ENCODE results near the gene DHFR. TPM values are rescaled to one million over a fixed set of nuclear protein-coding genes. Genes with fewer than 3 reads are reported as not detected.

DHFR gene
- total RNA-seq, 1 donor from 2014 or later: 128 TPM

DNA sequence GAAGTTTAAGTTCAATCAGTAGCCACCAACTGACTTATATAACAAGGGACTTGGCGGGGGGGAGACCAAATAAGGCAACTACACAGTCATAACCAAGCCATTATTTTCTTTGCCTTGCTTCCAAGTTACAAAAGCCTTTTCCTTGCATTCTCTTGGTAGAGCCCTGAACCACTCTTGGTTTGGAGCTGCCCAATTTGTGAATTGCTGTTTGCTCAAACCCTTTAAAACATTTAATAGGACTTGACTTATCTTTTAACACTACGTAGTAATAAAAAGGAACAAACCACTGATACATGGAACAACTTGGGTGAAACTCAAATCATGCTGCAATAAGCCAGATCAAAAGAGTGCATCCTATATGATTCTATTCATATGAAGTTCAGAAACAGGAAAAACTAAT is 32.0 kb downstream of the DHFR start:
- Mint-ChIP-seq H3K4me1 (peaks cover 6% of the 10 kb centered on the region), H3K4me3 (no peak overlapping the region), H3K27me3 (ENCODE audit: insufficient read depth, low read depth) (no peaks in the 10 kb centered on the region), H3K27ac (no peak overlapping the region), H3K9me3 (no peaks in the 10 kb centered on the region), H3K36me3 (peaks cover 30% of the 10 kb centered on the region)
- no peak overlapping the region for H2AFZ ChIP-seq (replicated peaks)
- H3K4me2 ChIP-seq: no peak overlapping the region
- no peaks in the 10 kb centered on the region for H3K79me2 ChIP-seq (ENCODE audit: low read depth)
- TF ChIP-seq EZH2 (IDR thresholded peaks at IDR 0.05) (no peak), EZH2phosphoT487 (IDR thresholded peaks at IDR 0.05) (no peak)
- TF ChIP-seq, protein P1, sequence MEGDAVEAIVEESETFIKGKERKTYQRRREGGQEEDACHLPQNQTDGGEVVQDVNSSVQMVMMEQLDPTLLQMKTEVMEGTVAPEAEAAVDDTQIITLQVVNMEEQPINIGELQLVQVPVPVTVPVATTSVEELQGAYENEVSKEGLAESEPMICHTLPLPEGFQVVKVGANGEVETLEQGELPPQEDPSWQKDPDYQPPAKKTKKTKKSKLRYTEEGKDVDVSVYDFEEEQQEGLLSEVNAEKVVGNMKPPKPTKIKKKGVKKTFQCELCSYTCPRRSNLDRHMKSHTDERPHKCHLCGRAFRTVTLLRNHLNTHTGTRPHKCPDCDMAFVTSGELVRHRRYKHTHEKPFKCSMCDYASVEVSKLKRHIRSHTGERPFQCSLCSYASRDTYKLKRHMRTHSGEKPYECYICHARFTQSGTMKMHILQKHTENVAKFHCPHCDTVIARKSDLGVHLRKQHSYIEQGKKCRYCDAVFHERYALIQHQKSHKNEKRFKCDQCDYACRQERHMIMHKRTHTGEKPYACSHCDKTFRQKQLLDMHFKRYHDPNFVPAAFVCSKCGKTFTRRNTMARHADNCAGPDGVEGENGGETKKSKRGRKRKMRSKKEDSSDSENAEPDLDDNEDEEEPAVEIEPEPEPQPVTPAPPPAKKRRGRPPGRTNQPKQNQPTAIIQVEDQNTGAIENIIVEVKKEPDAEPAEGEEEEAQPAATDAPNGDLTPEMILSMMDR (IDR thresholded peaks at IDR 0.05): no peak
- no peak overlapping the region for H3K4me3 ChIP-seq
- H3K27me3 ChIP-seq: no peaks in the 10 kb centered on the region
- peaks cover 13% of the 10 kb centered on the region for H3F3A ChIP-seq (ENCODE audit: low read depth)
- H3K27ac ChIP-seq: no peak overlapping the region
- peaks cover 4% of the 10 kb centered on the region for H3K36me3 ChIP-seq
- no peak overlapping the region for H3K9ac ChIP-seq
- no peaks in the 10 kb centered on the region for H3K9me3 ChIP-seq (ENCODE audit: low read depth)
- no peaks in the 10 kb centered on the region for H4K20me1 ChIP-seq (ENCODE audit: low read depth)
- no peak for DNase-seq (ENCODE audit: low spot score)
- peaks cover 3% of the 10 kb centered on the region for H3K4me1 ChIP-seq

GRCh38 chr5:80620211-80620610 is 34.6 kb downstream of the DHFR start:
- H3K36me3 Mint-ChIP-seq: peaks cover 25% of the 10 kb centered on the region
- no peak overlapping the region for H3K27ac Mint-ChIP-seq
- Histone ChIP-seq H4K20me1 (ENCODE audit: low read depth) (no peaks in the 10 kb centered on the region), H3F3A (ENCODE audit: low read depth) (peaks cover 22% of the 10 kb centered on the region), H3K4me3 (no peak overlapping the region), H3K9me3 (ENCODE audit: low read depth) (no peaks in the 10 kb centered on the region), H3K9ac (no peak overlapping the region), H3K27me3 (no peaks in the 10 kb centered on the region), H3K27ac (no peak overlapping the region), H2AFZ (replicated peaks) (no peak overlapping the region), H3K4me2 (no peak overlapping the region), H3K4me1 (peaks cover 17% of the 10 kb centered on the region), H3K36me3 (no peaks in the 10 kb centered on the region), H3K79me2 (ENCODE audit: low read depth) (no peaks in the 10 kb centered on the region)
- H3K9me3 Mint-ChIP-seq: no peaks in the 10 kb centered on the region
- no peaks in the 10 kb centered on the region for H3K27me3 Mint-ChIP-seq (ENCODE audit: insufficient read depth, low read depth)
- DNase-seq (ENCODE audit: low spot score): no peak
- no peak overlapping the region for H3K4me3 Mint-ChIP-seq
- H3K4me1 Mint-ChIP-seq: peaks cover 21% of the 10 kb centered on the region
- TF ChIP-seq, protein P1 (IDR thresholded peaks at IDR 0.05): no peak
- TF ChIP-seq EZH2phosphoT487 (IDR thresholded peaks at IDR 0.05): no peak

DNA sequence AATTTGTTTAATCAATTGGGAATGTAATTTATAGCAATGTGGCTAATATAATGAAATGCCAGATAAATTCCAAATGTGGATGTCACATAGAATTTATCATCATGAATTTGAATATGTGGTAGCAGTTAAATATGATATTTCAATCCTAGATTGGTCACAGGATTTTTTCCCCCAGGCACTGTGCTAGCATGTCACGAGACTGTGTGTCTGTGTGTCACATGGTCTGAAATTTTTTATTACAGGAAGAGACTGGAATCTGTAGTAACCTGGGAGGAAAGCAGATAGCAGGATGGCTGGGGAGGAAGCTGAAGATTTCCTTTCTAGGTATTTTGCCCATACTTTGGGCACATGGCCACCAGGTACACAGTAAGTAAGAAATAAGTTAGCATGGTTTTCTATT is 35.7 kb downstream of the DHFR start:
- DNase-seq (ENCODE audit: low spot score): no peak
- no peak overlapping the region for H2AFZ ChIP-seq (replicated peaks)
- H3K27me3 ChIP-seq: no peaks in the 10 kb centered on the region
- Mint-ChIP-seq H3K27me3 (ENCODE audit: insufficient read depth, low read depth) (no peaks in the 10 kb centered on the region), H3K36me3 (peaks cover 24% of the 10 kb centered on the region), H3K9me3 (no peaks in the 10 kb centered on the region), H3K27ac (no peak overlapping the region), H3K4me1 (peaks cover 28% of the 10 kb centered on the region), H3K4me3 (no peak overlapping the region)
- H3K4me3 ChIP-seq: no peak overlapping the region
- no peak overlapping the region for H3K9ac ChIP-seq
- no peaks in the 10 kb centered on the region for H3K36me3 ChIP-seq
- no peaks in the 10 kb centered on the region for H3K9me3 ChIP-seq (ENCODE audit: low read depth)
- no peak overlapping the region for H3K27ac ChIP-seq
- peaks cover 31% of the 10 kb centered on the region for H3F3A ChIP-seq (ENCODE audit: low read depth)
- no peaks in the 10 kb centered on the region for H4K20me1 ChIP-seq (ENCODE audit: low read depth)
- H3K4me2 ChIP-seq: no peak overlapping the region
- peaks cover 28% of the 10 kb centered on the region for H3K4me1 ChIP-seq
- H3K79me2 ChIP-seq (ENCODE audit: low read depth): no peaks in the 10 kb centered on the region
- TF ChIP-seq EZH2 (IDR thresholded peaks at IDR 0.05): no peak
- TF ChIP-seq, protein P1 (IDR thresholded peaks at IDR 0.05): no peak
- no peak for TF ChIP-seq EZH2phosphoT487 (IDR thresholded peaks at IDR 0.05)

Measured in neural progenitor cell (in vitro differentiated cells).